ENCODE data around the gene UNC80. TPM values are rescaled to one million over a fixed set of nuclear protein-coding genes. Genes with fewer than 3 reads are reported as not detected.

The UNC80 gene
- polyA plus RNA-seq, 1 donor from 2014 or later = 10.4 TPM

DNA sequence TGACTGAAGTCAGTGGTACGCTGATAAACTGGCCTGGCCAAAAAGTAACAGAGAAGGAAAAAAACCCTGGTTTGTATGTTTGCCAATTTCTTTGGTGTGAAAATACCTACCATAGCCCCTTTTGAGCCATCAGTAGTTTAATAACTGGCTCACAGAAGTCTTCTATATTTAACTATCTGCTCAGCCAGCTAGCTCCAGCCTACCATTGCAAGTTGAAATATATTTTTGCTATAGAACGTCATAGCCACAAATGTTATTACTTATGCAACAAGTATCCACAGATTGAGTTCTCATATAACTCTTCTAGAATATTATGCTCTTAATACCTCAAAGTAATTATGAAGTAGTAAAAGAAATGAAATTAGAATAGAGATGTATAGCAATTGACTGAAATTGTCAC, 256.0 kb downstream of the UNC80 start:
- H3K9ac ChIP-seq (ENCODE audit: low read length) = no peak overlapping the region
- no peaks in the 10 kb centered on the region for H3K9me2 ChIP-seq (ENCODE audit: insufficient read depth, low read length)
- no peak overlapping the region for H3K27ac ChIP-seq (ENCODE audit: low read length)
- TF ChIP-seq POLR2AphosphoS5 (IDR thresholded peaks at IDR 0.05) (no peak), SMC3 (conservative IDR thresholded peaks at IDR 0.05; ENCODE audit: poor library complexity) (no peak), MXI1 (conservative IDR thresholded peaks at IDR 0.05; ENCODE audit: poor library complexity, severe bottlenecking) (no peak), TAF1 (IDR thresholded peaks at IDR 0.05; ENCODE audit: low read depth) (no peak), EP300 (conservative IDR thresholded peaks at IDR 0.05; ENCODE audit: poor library complexity, severe bottlenecking) (no peak), RAD21 (conservative IDR thresholded peaks at IDR 0.05) (no peak), EZH2 (IDR thresholded peaks at IDR 0.05; ENCODE audit: borderline replicate concordance, insufficient read depth, low read length, poor library complexity, severe bottlenecking) (no peak)
- TF ChIP-seq, protein P1, sequence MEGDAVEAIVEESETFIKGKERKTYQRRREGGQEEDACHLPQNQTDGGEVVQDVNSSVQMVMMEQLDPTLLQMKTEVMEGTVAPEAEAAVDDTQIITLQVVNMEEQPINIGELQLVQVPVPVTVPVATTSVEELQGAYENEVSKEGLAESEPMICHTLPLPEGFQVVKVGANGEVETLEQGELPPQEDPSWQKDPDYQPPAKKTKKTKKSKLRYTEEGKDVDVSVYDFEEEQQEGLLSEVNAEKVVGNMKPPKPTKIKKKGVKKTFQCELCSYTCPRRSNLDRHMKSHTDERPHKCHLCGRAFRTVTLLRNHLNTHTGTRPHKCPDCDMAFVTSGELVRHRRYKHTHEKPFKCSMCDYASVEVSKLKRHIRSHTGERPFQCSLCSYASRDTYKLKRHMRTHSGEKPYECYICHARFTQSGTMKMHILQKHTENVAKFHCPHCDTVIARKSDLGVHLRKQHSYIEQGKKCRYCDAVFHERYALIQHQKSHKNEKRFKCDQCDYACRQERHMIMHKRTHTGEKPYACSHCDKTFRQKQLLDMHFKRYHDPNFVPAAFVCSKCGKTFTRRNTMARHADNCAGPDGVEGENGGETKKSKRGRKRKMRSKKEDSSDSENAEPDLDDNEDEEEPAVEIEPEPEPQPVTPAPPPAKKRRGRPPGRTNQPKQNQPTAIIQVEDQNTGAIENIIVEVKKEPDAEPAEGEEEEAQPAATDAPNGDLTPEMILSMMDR (IDR thresholded peaks at IDR 0.05; ENCODE audit: poor library complexity, severe bottlenecking) = no peak
- TF ChIP-seq, protein P2, sequence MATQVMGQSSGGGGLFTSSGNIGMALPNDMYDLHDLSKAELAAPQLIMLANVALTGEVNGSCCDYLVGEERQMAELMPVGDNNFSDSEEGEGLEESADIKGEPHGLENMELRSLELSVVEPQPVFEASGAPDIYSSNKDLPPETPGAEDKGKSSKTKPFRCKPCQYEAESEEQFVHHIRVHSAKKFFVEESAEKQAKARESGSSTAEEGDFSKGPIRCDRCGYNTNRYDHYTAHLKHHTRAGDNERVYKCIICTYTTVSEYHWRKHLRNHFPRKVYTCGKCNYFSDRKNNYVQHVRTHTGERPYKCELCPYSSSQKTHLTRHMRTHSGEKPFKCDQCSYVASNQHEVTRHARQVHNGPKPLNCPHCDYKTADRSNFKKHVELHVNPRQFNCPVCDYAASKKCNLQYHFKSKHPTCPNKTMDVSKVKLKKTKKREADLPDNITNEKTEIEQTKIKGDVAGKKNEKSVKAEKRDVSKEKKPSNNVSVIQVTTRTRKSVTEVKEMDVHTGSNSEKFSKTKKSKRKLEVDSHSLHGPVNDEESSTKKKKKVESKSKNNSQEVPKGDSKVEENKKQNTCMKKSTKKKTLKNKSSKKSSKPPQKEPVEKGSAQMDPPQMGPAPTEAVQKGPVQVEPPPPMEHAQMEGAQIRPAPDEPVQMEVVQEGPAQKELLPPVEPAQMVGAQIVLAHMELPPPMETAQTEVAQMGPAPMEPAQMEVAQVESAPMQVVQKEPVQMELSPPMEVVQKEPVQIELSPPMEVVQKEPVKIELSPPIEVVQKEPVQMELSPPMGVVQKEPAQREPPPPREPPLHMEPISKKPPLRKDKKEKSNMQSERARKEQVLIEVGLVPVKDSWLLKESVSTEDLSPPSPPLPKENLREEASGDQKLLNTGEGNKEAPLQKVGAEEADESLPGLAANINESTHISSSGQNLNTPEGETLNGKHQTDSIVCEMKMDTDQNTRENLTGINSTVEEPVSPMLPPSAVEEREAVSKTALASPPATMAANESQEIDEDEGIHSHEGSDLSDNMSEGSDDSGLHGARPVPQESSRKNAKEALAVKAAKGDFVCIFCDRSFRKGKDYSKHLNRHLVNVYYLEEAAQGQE (IDR thresholded peaks at IDR 0.05; ENCODE audit: borderline replicate concordance) = no peak
- H3K4me3 ChIP-seq (ENCODE audit: low read length) = no peak overlapping the region
- H3F3A ChIP-seq (ENCODE audit: insufficient read depth, low read length, poor library complexity, severe bottlenecking) = no peaks in the 10 kb centered on the region
- no peak overlapping the region for H3K4me2 ChIP-seq (ENCODE audit: low read length)
- H3K36me3 ChIP-seq (ENCODE audit: insufficient read depth, low read length) = peaks cover 14% of the 10 kb centered on the region
- no peaks in the 10 kb centered on the region for H4K20me1 ChIP-seq (ENCODE audit: insufficient read depth)
- no peak overlapping the region for H2AFZ ChIP-seq (ENCODE audit: low read depth, low read length)
- no peaks in the 10 kb centered on the region for H3K27me3 ChIP-seq (ENCODE audit: insufficient read depth, low read depth, low read length)
- H3K79me2 ChIP-seq (replicated peaks; ENCODE audit: insufficient read depth, low read length) = no peaks in the 10 kb centered on the region
- no peaks in the 10 kb centered on the region for H3K9me3 ChIP-seq (ENCODE audit: low read length)

DNA sequence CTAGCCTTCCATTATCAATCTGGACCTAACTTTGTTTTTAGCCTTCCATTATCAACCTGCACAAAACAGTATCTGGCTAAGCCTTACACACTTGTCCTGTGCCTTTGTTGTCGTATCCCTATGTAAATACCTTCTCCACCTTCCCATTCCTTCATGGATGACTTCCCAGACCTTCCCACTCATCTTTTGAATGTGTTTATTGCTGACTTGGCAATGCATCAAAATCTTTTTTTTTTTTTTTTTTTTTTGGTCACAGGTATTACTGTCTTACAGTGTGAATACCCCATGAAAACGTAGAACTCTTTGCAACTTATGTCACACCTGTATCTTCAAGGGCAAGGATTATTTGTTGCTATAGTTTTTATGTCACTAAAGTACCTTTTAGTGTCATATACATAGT, 256.5 kb downstream of the UNC80 start:
- H3K4me3 ChIP-seq (ENCODE audit: low read length) = no peak overlapping the region

More for the DNA sequence above, 256.5 kb downstream of the UNC80 start:
- Histone ChIP-seq H2AFZ (ENCODE audit: low read depth, low read length) (no peak overlapping the region), H4K20me1 (ENCODE audit: insufficient read depth) (no peaks in the 10 kb centered on the region), H3K36me3 (ENCODE audit: insufficient read depth, low read length) (peaks cover 12% of the 10 kb centered on the region), H3K79me2 (replicated peaks; ENCODE audit: insufficient read depth, low read length) (no peaks in the 10 kb centered on the region), H3K27me3 (ENCODE audit: insufficient read depth, low read depth, low read length) (no peaks in the 10 kb centered on the region), H3K9ac (ENCODE audit: low read length) (no peak overlapping the region), H3F3A (ENCODE audit: insufficient read depth, low read length, poor library complexity, severe bottlenecking) (no peaks in the 10 kb centered on the region), H3K4me2 (ENCODE audit: low read length) (no peak overlapping the region), H3K27ac (ENCODE audit: low read length) (no peak overlapping the region), H3K9me3 (ENCODE audit: low read length) (no peaks in the 10 kb centered on the region), H3K9me2 (ENCODE audit: insufficient read depth, low read length) (no peaks in the 10 kb centered on the region)
- TF ChIP-seq MXI1 (conservative IDR thresholded peaks at IDR 0.05; ENCODE audit: poor library complexity, severe bottlenecking) (no peak), EZH2 (IDR thresholded peaks at IDR 0.05; ENCODE audit: borderline replicate concordance, insufficient read depth, low read length, poor library complexity, severe bottlenecking) (no peak)
